Activated T-helper 1 cell treated with anti-CD3 and anti-CD28 coated beads, Interleukin-12 subunit alpha, Interleukin-12 subunit beta, Interleukin-2, Interleukin-4 antibody, amounts not matched to agents 30 ng/mL and 10 ng/mL and 1 ng/mL, durations not matched to agents 14 hours and 24 hours and 36 hours (primary cell): Measurements from ENCODE around the gene SBK2. TPM values are rescaled to one million over a fixed set of nuclear protein-coding genes. Genes with fewer than 3 reads are reported as not detected.
"Not testable (repeated sequence)": the region's sequence is repeated elsewhere in the genome, so short reads cannot be mapped to it uniquely, and the experiment has no call there.

Experiments
- DNase-seq: peaks from one replicate; pipeline ENCODE4 v3.0.0; 2021; ENCODE audit warnings: low spot score
- H3K27ac Mint-ChIP-seq: one replicate; pipeline ENCODE4 v1.8.0; 2021; ENCODE audit warnings: mild to moderate bottlenecking, mixed read lengths
- H3K27me3 Mint-ChIP-seq: one replicate; pipeline ENCODE4 v1.8.0; 2022; ENCODE audit warnings: mild to moderate bottlenecking, moderate library complexity, mixed read lengths; ENCODE audit not compliant: insufficient read depth
- H3K36me3 Mint-ChIP-seq: one replicate; pipeline ENCODE4 v1.8.0; 2021; ENCODE audit warnings: low read depth, mixed read lengths
- H3K4me1 Mint-ChIP-seq: one replicate; pipeline ENCODE4 v1.8.0; 2021; ENCODE audit warnings: low read depth, mixed read lengths
- H3K4me3 Mint-ChIP-seq: one replicate; pipeline ENCODE4 v1.8.0; 2021; ENCODE audit warnings: mild to moderate bottlenecking, moderate library complexity, mixed read lengths
- H3K9me3 Mint-ChIP-seq: one replicate; pipeline ENCODE4 v1.8.0; 2021; ENCODE audit warnings: mixed read lengths
- intact Hi-C: fragments of 100-400 bp; cut with micrococcal nuclease; formaldehyde crosslinking; loops from one replicate; pipeline ENCODE4 v1.15.1; 2024
- total RNA-seq: library from RNA; stranded (reverse); gene quantifications from 2 replicates; pipeline ENCODE4 v1.2.3, GENCODE V29; 2022

The SBK2 gene
- total RNA-seq, 1 donor from 2014 or later, result not detected

GRCh38 chr19:55538132-55538531 is 1.2 kb upstream of the SBK2 start:
- Mint-ChIP-seq H3K27me3 (no peaks in the 10 kb centered on the region), H3K4me3 (no peak overlapping the region), H3K27ac (no peak overlapping the region), H3K36me3 (no peaks in the 10 kb centered on the region), H3K4me1 (no peaks in the 10 kb centered on the region), H3K9me3 (no peaks in the 10 kb centered on the region)
- intact Hi-C loops, result no loop called here
- DNase-seq, result no peak

GRCh38 chr19:55537741-55538111 is 793 bp upstream of the SBK2 start:
- no peak for DNase-seq
- Mint-ChIP-seq H3K36me3 (no peaks in the 10 kb centered on the region), H3K27me3 (no peaks in the 10 kb centered on the region), H3K27ac (no peak overlapping the region), H3K4me1 (no peaks in the 10 kb centered on the region), H3K9me3 (no peaks in the 10 kb centered on the region), H3K4me3 (no peak overlapping the region)
- intact Hi-C loops, result no loop called here

- no peaks in the 10 kb centered on the region for H3K27me3 Mint-ChIP-seq
- no peaks in the 10 kb centered on the region for H3K36me3 Mint-ChIP-seq
- intact Hi-C loops, result no loop called here
- H3K27ac Mint-ChIP-seq, result no peak overlapping the region
- no peak for DNase-seq
- H3K4me1 Mint-ChIP-seq, result no peaks in the 10 kb centered on the region
- no peak overlapping the region for H3K4me3 Mint-ChIP-seq
- no peaks in the 10 kb centered on the region for H3K9me3 Mint-ChIP-seq
Observed at GRCh38 chr19:55536366-55536765, 567 bp downstream of the SBK2 start.

GRCh38 chr19:55535965-55536350 is 975 bp downstream of the SBK2 start:
- Mint-ChIP-seq H3K9me3 (no peaks in the 10 kb centered on the region), H3K27ac (no peak overlapping the region), H3K36me3 (no peaks in the 10 kb centered on the region), H3K4me1 (no peaks in the 10 kb centered on the region), H3K4me3 (no peak overlapping the region), H3K27me3 (no peaks in the 10 kb centered on the region)
- no peak for DNase-seq
- intact Hi-C loops, result no loop called here

GRCh38 chr19:55535173-55535964 is 1.6 kb downstream of the SBK2 start:
- DNase-seq, result no peak
- no peak overlapping the region for H3K27ac Mint-ChIP-seq
- H3K4me3 Mint-ChIP-seq, result no peak overlapping the region
- no peaks in the 10 kb centered on the region for H3K9me3 Mint-ChIP-seq
- H3K36me3 Mint-ChIP-seq, result no peaks in the 10 kb centered on the region
- intact Hi-C loops, result no loop called here
- H3K27me3 Mint-ChIP-seq, result no peaks in the 10 kb centered on the region
- H3K4me1 Mint-ChIP-seq, result no peaks in the 10 kb centered on the region

- H3K36me3 Mint-ChIP-seq, H3K27ac Mint-ChIP-seq, DNase-seq, intact Hi-C loops, H3K27me3 Mint-ChIP-seq, H3K4me3 Mint-ChIP-seq, H3K9me3 Mint-ChIP-seq, H3K4me1 Mint-ChIP-seq: not testable (repeated sequence)
Observed at GRCh38 chr19:55534280-55534679, 2.7 kb downstream of the SBK2 start.

GRCh38 chr19:55530996-55531395 is 5.9 kb downstream of the SBK2 start:
- no peak overlapping the region for H3K27ac Mint-ChIP-seq
- no peaks in the 10 kb centered on the region for H3K9me3 Mint-ChIP-seq
- no peaks in the 10 kb centered on the region for H3K4me1 Mint-ChIP-seq
- intact Hi-C loops, result no loop called here
- H3K36me3 Mint-ChIP-seq, result no peaks in the 10 kb centered on the region
- H3K4me3 Mint-ChIP-seq, result no peak overlapping the region
- H3K27me3 Mint-ChIP-seq, result no peaks in the 10 kb centered on the region
- no peak for DNase-seq

GRCh38 chr19:55529636-55530234 is 7.2 kb downstream of the SBK2 start:
- H3K36me3 Mint-ChIP-seq, result no peaks in the 10 kb centered on the region
- no peaks in the 10 kb centered on the region for H3K9me3 Mint-ChIP-seq
- H3K27me3 Mint-ChIP-seq, result peaks cover 2% of the 10 kb centered on the region
- DNase-seq, result no peak
- H3K4me1 Mint-ChIP-seq, result no peaks in the 10 kb centered on the region
- H3K27ac Mint-ChIP-seq, result no peak overlapping the region
- H3K4me3 Mint-ChIP-seq, result no peak overlapping the region
- intact Hi-C loops, result no loop called here

GRCh38 chr19:55528030-55528803 is 8.7 kb downstream of the SBK2 start:
- no peak for DNase-seq
- no peak overlapping the region for H3K4me3 Mint-ChIP-seq
- H3K27ac Mint-ChIP-seq, result no peak overlapping the region
- H3K9me3 Mint-ChIP-seq, result no peaks in the 10 kb centered on the region
- no peaks in the 10 kb centered on the region for H3K4me1 Mint-ChIP-seq
- intact Hi-C loops, result no loop called here
- peaks cover 2% of the 10 kb centered on the region for H3K27me3 Mint-ChIP-seq
- H3K36me3 Mint-ChIP-seq, result no peaks in the 10 kb centered on the region

GRCh38 chr19:55527197-55528029 is 9.5 kb downstream of the SBK2 start:
- Mint-ChIP-seq H3K4me3 (no peak overlapping the region), H3K27me3 (peaks cover 2% of the 10 kb centered on the region), H3K9me3 (no peaks in the 10 kb centered on the region), H3K36me3 (no peaks in the 10 kb centered on the region), H3K4me1 (no peaks in the 10 kb centered on the region), H3K27ac (no peak overlapping the region)
- intact Hi-C loops, result no loop called here
- no peak for DNase-seq

GRCh38 chr19:55526216-55527196 is 10.4 kb downstream of the SBK2 start:
- Mint-ChIP-seq H3K4me1 (no peaks in the 10 kb centered on the region), H3K27ac (no peak overlapping the region), H3K4me3 (no peak overlapping the region), H3K9me3 (no peaks in the 10 kb centered on the region), H3K27me3 (peaks cover 2% of the 10 kb centered on the region), H3K36me3 (no peaks in the 10 kb centered on the region)
- DNase-seq, result no peak
- intact Hi-C loops, result no loop called here
